GM23338 (cell line): ENCODE measurements around the gene FOXD4L6.
"Not testable (repeated sequence)": the region's sequence is repeated elsewhere in the genome, so short reads cannot be mapped to it uniquely, and the experiment has no call there.

Experiments used
- CTCF ChIP-seq, 2 experiments: fragments of 200-600 bp in 1 of 2; sonication (generic) in 1 of 2; conservative IDR thresholded peaks; 2 replicates each; pipeline versions ENCODE4 v1.5.1 to v1.6.1; 2016 to 2017; ENCODE audit warnings: antibody characterized with exemption in 2 of 2, low read depth in 2 of 2, mild to moderate bottlenecking in 2 of 2, moderate library complexity in 1 of 2
- POLR2AphosphoS5 ChIP-seq: IDR thresholded peaks from 2 replicates; pipeline ENCODE4 v1.6.1; 2016; ENCODE audit warnings: antibody characterized with exemption, low read depth
- REST ChIP-seq: IDR thresholded peaks from one replicate; pipeline ENCODE4 v1.6.1; 2018; ENCODE audit warnings: antibody characterized with exemption; ENCODE audit not compliant: unreplicated experiment
- ZNF331 ChIP-seq: fragments of 250-450 bp; sonication (Bioruptor Pico); IDR thresholded peaks from 2 replicates; pipeline ENCODE4 v1.5.0; 2020; ENCODE audit warnings: low read depth, mild to moderate bottlenecking, moderate library complexity

DNA sequence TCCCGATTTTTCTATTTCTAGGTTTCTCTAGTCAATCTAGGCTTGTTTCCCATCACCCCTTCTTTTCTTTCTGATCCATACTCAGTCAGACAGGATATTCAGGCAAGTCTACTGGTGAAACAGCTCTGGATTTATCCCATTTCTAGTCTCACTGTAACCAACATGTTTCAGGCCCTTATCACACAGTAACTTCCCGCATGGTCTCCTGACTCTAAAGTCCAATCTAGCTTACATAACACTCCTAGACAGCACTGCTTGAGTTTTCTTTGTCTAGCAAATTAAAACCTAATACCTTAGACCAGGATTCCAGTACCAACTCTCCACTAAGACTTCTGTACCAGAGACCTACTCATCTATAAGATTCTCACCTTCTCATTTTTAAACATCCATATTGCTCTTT is 13.4 kb upstream of the FOXD4L6 start:
- TF ChIP-seq CTCF (conservative IDR thresholded peaks at IDR 0.05; ENCODE audit: low read depth in 2 of 2); REST; POLR2AphosphoS5; ZNF331 (CRISPR knock-in tag): not testable (repeated sequence)
